ENCODE results near the gene LRRN2. TPM values are rescaled to one million over a fixed set of nuclear protein-coding genes. Genes with fewer than 3 reads are reported as not detected.

Gene LRRN2
- total RNA-seq, 1 experiment from 2014 or later: 5.3 TPM

- TF ChIP-seq USF1 (CRISPR knock-in tag; IDR thresholded peaks at IDR 0.05): no peak
- no peak for TF ChIP-seq E2F5 (CRISPR knock-in tag; IDR thresholded peaks at IDR 0.05)
- TF ChIP-seq IRF2 (CRISPR knock-in tag; IDR thresholded peaks at IDR 0.05; ENCODE audit: borderline replicate concordance, low read depth): no peak
- no peak for TF ChIP-seq ATF1 (CRISPR knock-in tag; IDR thresholded peaks at IDR 0.05)
Measured at GRCh38 chr1:204663644-204664383, 21.7 kb downstream of the LRRN2 start (continued).

GRCh38 chr1:204662530-204662929 lies 23.0 kb downstream of the LRRN2 start:
- no peak overlapping the region for H3K4me3 Mint-ChIP-seq
- peaks cover 12% of the 10 kb centered on the region; the same call in 1 of the 2 replicates for H3K4me1 Mint-ChIP-seq
- ChIA-PET POLR2A (no interaction called here), CTCF (interaction anchor here (2.4 kb wide), 1 partner anchor 145 kb away, joined by 6 read pairs; no protein-coding TSS in a partner anchor)
- ATAC-seq: no peak
- no peaks in the 10 kb centered on the region; the same call in 1 of the 2 replicates for H3K27me3 Mint-ChIP-seq (ENCODE audit: low read depth)
- no peak for DNase-seq (ENCODE audit: low spot score)
- no peak for TF ChIP-seq ESRRA (CRISPR knock-in tag; IDR thresholded peaks at IDR 0.05; ENCODE audit: borderline replicate concordance)
- TF ChIP-seq FOXP1 (CRISPR knock-in tag; IDR thresholded peaks at IDR 0.05; ENCODE audit: borderline replicate concordance): no peak
- no peak for TF ChIP-seq ZNF423 (CRISPR knock-in tag; IDR thresholded peaks at IDR 0.05)
- TF ChIP-seq ZNF532 (CRISPR knock-in tag; IDR thresholded peaks at IDR 0.05; ENCODE audit: borderline replicate concordance): no peak
- no peak for TF ChIP-seq FOXP4 (CRISPR knock-in tag; IDR thresholded peaks at IDR 0.05)
- TF ChIP-seq RELA (CRISPR knock-in tag; IDR thresholded peaks at IDR 0.05; ENCODE audit: borderline replicate concordance): no peak
- TF ChIP-seq ZSCAN18 (CRISPR knock-in tag; IDR thresholded peaks at IDR 0.05): no peak
- no peak for TF ChIP-seq ZNF138 (CRISPR knock-in tag; conservative IDR thresholded peaks at IDR 0.05)
- TF ChIP-seq NFATC4 (CRISPR knock-in tag; IDR thresholded peaks at IDR 0.05): no peak
- TF ChIP-seq ZNF263 (CRISPR knock-in tag; IDR thresholded peaks at IDR 0.05; ENCODE audit: low read depth): no peak
- no peak for TF ChIP-seq SP1 (CRISPR knock-in tag; conservative IDR thresholded peaks at IDR 0.05)
- TF ChIP-seq ZNF671 (CRISPR knock-in tag; IDR thresholded peaks at IDR 0.05): no peak
- TF ChIP-seq NR2C2 (CRISPR knock-in tag; IDR thresholded peaks at IDR 0.05): no peak
- no peak for TF ChIP-seq ELF4 (CRISPR knock-in tag; IDR thresholded peaks at IDR 0.05; ENCODE audit: low read depth)
- no peaks in the 10 kb centered on the region for H3K9me3 Mint-ChIP-seq
- H3K36me3 Mint-ChIP-seq: no peaks in the 10 kb centered on the region
- H3K27ac Mint-ChIP-seq: no peak overlapping the region

All from WTC11 (cell line).